Smooth muscle cell (in vitro differentiated cells): Measurements from ENCODE around the gene KCNH1. TPM values are rescaled to one million over a fixed set of nuclear protein-coding genes. Genes with fewer than 3 reads are reported as not detected.
A peak's percentile ranks its signal among the peaks of the same experiment; 100 is the strongest.

Experiments used
- DNase-seq: peaks from one replicate; lab custom pipeline; 2025; ENCODE audit not compliant: unreplicated experiment; lab: John Stamatoyannopoulos, UW
- H2AFZ ChIP-seq: fragments of 200-600 bp; sonication (generic); 2 replicates; pipeline ENCODE4 v1.6.0; 2016; ENCODE audit warnings: antibody characterized with exemption, low read depth, mild to moderate bottlenecking
- H3F3A ChIP-seq: fragments of 200-600 bp; sonication (generic); 2 replicates; pipeline ENCODE4 v1.6.0; 2017; ENCODE audit warnings: antibody characterized with exemption, low read depth
- H3K27ac ChIP-seq: fragments of 200-600 bp; sonication (generic); 2 replicates; pipeline ENCODE4 v1.5.1; 2016; ENCODE audit warnings: low read depth, mild to moderate bottlenecking
- H3K27me3 ChIP-seq: fragments of 200-600 bp; sonication (generic); 2 replicates; pipeline ENCODE4 v1.6.1; 2016; ENCODE audit warnings: low read depth, mild to moderate bottlenecking
- H3K36me3 ChIP-seq: fragments of 200-600 bp; sonication (generic); 2 replicates; pipeline ENCODE4 v1.5.1; 2016; ENCODE audit warnings: low read depth
- H3K4me1 ChIP-seq: fragments of 200-600 bp; sonication (generic); 2 replicates; pipeline ENCODE4 v1.5.1; 2016; ENCODE audit warnings: low read depth
- H3K4me2 ChIP-seq: fragments of 200-600 bp; sonication (generic); 2 replicates; pipeline ENCODE4 v1.6.0; 2016; ENCODE audit warnings: mild to moderate bottlenecking
- H3K4me3 ChIP-seq: fragments of 200-600 bp; sonication (generic); 2 replicates; pipeline ENCODE4 v1.5.1; 2016; ENCODE audit warnings: mild to moderate bottlenecking
- H3K79me2 ChIP-seq: fragments of 200-600 bp; sonication (generic); 2 replicates; pipeline ENCODE4 v1.6.0; 2016; ENCODE audit warnings: low read depth, mild to moderate bottlenecking
- H3K9ac ChIP-seq: fragments of 200-600 bp; sonication (generic); 2 replicates; pipeline ENCODE4 v1.6.0; 2016; ENCODE audit warnings: low read depth
- H3K9me3 ChIP-seq: fragments of 200-600 bp; sonication (generic); replicated peaks from 2 replicates; pipeline ENCODE4 v1.5.1; 2016; ENCODE audit warnings: low read depth
- H4K20me1 ChIP-seq: fragments of 200-600 bp; sonication (generic); 2 replicates; pipeline ENCODE4 v1.6.0; 2016; ENCODE audit warnings: low read depth
- WGBS: methylation state at CpG from one replicate; pipeline ENCODE4 v1.1.7; 2016; ENCODE audit warnings: low lambda C conversion rate; 5-methylcytosine and 5-hydroxymethylcytosine counted together
- polyA plus RNA-seq: library from polyadenylated mRNA; unstranded; fragments of >200 nt; fragmentation: Nextera tagmentation; extraction: Ambion mirVana; gene quantifications from 2 replicates; pipeline ENCODE4 v1.2.1, GENCODE V29; 2016
- total RNA-seq: library from RNA; depleted of rRNA; stranded (reverse); fragments of >200 nt; gene quantifications from 2 replicates; pipeline ENCODE4 v1.2.3, GENCODE V29; 2014
- TF ChIP-seq, protein P1 (sequence below): fragments of 200-600 bp; sonication (generic); IDR thresholded peaks from 2 replicates; pipeline ENCODE4 v1.5.1; 2017; ENCODE audit warnings: borderline replicate concordance, mild to moderate bottlenecking, antibody characterized with exemption; ENCODE audit not compliant: insufficient read depth, poor library complexity, severe bottlenecking

The KCNH1 gene
- total and polyA plus RNA-seq, 2 experiments from 2014 or later = 0.30 to 1.9 TPM

DNA sequence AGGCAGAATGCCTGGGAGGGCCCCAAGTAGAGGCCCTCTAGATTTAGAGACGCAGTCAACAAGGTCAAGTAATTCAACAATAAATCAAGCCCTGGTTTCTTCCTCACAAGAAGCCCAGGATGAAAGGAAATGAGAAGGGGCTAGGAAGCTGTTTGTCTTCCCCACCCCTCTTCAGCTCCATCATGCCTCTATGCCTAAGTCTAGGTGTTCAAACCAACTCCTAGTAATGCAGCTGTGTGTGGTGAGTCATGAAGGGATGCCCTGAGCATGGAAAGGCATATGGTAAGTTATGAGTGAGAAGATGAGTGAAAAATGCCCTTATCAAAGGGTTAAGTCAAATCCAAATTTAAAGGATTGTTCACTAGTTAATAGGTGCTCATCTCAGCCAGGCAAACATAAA lies 339.5 kb downstream of the KCNH1 start:
- Histone ChIP-seq H3K36me3 (no peaks in the 10 kb centered on the region), H3K27ac (no peak overlapping the region), H3K4me3 (no peak overlapping the region), H3K4me2 (no peak overlapping the region), H3K79me2 (no peaks in the 10 kb centered on the region), H3K4me1 (no peaks in the 10 kb centered on the region), H3K9ac (no peak overlapping the region), H4K20me1 (no peaks in the 10 kb centered on the region), H3F3A (peaks cover 8% of the 10 kb centered on the region), H3K27me3 (no peaks in the 10 kb centered on the region), H3K9me3 (no peaks in the 10 kb centered on the region), H2AFZ (no peak overlapping the region)
- TF ChIP-seq, protein P1, sequence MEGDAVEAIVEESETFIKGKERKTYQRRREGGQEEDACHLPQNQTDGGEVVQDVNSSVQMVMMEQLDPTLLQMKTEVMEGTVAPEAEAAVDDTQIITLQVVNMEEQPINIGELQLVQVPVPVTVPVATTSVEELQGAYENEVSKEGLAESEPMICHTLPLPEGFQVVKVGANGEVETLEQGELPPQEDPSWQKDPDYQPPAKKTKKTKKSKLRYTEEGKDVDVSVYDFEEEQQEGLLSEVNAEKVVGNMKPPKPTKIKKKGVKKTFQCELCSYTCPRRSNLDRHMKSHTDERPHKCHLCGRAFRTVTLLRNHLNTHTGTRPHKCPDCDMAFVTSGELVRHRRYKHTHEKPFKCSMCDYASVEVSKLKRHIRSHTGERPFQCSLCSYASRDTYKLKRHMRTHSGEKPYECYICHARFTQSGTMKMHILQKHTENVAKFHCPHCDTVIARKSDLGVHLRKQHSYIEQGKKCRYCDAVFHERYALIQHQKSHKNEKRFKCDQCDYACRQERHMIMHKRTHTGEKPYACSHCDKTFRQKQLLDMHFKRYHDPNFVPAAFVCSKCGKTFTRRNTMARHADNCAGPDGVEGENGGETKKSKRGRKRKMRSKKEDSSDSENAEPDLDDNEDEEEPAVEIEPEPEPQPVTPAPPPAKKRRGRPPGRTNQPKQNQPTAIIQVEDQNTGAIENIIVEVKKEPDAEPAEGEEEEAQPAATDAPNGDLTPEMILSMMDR = no peak
- DNase-seq = no peak
- WGBS = 100% methylated on average over 1 of the region's 1 CpG

DNA sequence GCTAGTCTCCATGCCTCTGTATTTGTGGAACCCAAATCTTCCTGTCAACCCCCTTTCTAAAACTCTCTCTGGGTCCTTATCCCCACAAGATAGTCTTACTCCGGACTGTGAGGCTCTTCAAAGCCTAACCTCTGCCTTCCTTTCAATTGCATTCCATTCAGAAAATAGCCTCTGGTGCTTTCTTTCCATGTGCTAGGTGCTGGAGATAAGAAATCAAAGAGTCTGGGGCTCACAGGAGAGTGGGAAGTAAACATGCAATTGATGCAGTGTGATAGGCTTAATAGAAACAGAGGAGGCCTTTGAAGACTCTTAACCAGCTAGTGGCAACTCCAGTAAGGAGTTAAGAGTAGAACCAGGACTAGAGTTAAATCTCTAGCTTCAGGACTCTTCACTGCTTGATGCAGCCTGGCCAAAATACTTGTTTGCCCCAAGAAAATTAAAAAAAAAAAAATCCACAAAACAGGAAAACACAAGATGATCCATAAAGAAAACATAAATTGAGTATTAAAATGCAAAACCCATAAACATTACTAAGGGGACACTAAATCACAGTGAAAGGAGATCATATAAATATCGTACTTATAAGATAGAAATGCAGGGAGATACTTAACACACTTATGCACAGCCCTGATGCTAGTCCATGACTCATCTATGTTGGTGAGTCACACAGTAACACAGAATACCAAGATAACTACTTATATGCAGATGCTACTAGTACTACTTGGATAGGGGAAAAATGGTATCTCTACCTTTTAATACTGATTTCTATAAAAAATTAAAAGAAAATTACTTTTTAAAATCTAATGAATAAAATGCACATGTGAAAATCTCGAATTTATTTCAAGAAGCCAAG lies 341.5 kb downstream of the KCNH1 start:
- H3K36me3 ChIP-seq = no peaks in the 10 kb centered on the region
- H2AFZ ChIP-seq = no peak overlapping the region
- H3F3A ChIP-seq = peaks cover 8% of the 10 kb centered on the region
- H3K79me2 ChIP-seq = no peaks in the 10 kb centered on the region
- H3K27ac ChIP-seq = peak overlapping the region; percentile 34
- no peak overlapping the region for H3K9ac ChIP-seq
- TF ChIP-seq, protein P1 = no peak
- peak overlapping the region; percentile 27 for H3K4me2 ChIP-seq
- H3K9me3 ChIP-seq = no peaks in the 10 kb centered on the region
- DNase-seq = no peak
- no peaks in the 10 kb centered on the region for H3K4me1 ChIP-seq
- WGBS = 29% methylated on average over 3 of the region's 3 CpGs
- H3K4me3 ChIP-seq = no peak overlapping the region
- H3K27me3 ChIP-seq = no peaks in the 10 kb centered on the region
- H4K20me1 ChIP-seq = no peaks in the 10 kb centered on the region

DNA sequence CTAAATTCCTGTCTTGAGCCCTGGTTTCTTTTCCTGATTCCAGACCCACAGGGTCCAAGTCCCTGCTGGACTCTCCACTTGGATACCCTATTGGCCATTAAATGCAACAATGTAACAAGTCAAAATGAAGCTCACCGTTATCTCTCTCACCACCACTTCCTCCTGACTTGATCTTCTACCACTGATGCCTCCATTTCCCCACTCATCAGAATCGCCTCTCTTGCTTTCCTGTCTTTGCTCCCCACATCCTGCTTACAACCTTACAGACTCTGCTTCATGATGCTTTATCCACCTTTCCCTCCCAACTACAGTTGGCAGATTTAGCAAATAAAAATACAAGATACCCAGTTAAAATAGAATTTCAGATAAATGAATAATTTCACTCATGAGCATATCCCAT lies 343.8 kb downstream of the KCNH1 start:
- Histone ChIP-seq H3K4me2 (no peak overlapping the region), H3K27ac (no peak overlapping the region), H3K79me2 (no peaks in the 10 kb centered on the region), H2AFZ (no peak overlapping the region), H3K9me3 (no peaks in the 10 kb centered on the region), H3K4me3 (no peak overlapping the region), H3K36me3 (no peaks in the 10 kb centered on the region), H3K9ac (no peak overlapping the region), H3K27me3 (no peaks in the 10 kb centered on the region), H3K4me1 (no peaks in the 10 kb centered on the region), H4K20me1 (no peaks in the 10 kb centered on the region), H3F3A (peaks cover 8% of the 10 kb centered on the region)
- TF ChIP-seq, protein P1 = no peak
- 100% methylated on average over 2 of the region's 2 CpGs for WGBS
- no peak for DNase-seq

DNA sequence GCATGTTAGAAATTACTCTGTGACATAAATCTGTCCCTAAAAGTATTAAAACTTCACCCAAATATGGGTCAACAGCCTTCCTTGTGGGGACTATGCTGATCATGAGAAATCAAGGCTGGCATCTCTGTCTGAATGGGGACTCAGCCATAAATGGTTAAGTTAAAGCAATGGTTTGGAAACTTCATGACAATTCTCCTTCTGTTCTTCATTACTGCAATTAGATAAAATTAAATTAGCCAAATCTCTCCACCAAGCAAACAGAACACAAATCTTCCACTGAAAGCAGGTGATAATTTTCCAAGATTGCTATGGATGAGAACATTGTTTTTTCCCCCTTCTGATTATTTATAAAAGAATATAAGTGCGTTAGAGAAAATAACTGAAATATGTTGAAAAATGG lies 346.1 kb downstream of the KCNH1 start:
- Histone ChIP-seq H3K9ac (no peak overlapping the region), H4K20me1 (no peaks in the 10 kb centered on the region), H3K79me2 (no peaks in the 10 kb centered on the region), H3K36me3 (no peaks in the 10 kb centered on the region), H3K27ac (no peak overlapping the region), H3K4me2 (no peak overlapping the region), H3K9me3 (no peaks in the 10 kb centered on the region), H3K27me3 (peaks cover 11% of the 10 kb centered on the region), H2AFZ (no peak overlapping the region), H3K4me1 (no peaks in the 10 kb centered on the region), H3F3A (peaks cover 8% of the 10 kb centered on the region), H3K4me3 (no peak overlapping the region)
- DNase-seq = no peak
- TF ChIP-seq, protein P1 = no peak
- WGBS = 84% methylated on average over 1 of the region's 1 CpG
